ENCODE measurements around the gene STMN3.

The STMN3 gene

DNA sequence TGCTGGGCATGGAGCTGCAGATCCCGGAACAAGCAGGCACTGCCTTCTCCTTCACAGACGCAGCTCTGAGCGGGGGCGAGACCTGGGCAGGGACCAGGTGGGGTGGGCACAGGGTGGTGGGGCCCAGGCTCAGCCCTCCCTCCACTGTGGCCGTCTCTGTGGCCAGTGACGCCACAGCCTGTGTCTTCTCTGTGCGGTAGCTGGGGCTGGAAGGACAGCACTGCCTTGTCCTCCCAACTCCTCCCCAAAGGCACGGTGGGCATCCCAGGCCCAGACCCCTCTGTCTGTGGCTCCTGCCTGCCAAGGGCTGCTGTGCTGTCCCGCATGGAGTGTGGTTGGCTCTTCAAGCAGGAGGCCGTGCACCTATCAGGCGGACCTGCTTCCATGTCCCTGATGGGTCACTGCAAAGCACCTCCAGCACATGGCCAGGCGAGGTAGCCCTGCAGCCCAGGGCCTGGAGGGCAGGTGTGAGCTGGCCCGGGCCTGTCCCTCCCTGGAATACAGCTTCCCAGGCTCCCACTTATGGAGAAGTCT, 28.5 kb upstream of the STMN3 start:
- TF ChIP-seq, protein P1, sequence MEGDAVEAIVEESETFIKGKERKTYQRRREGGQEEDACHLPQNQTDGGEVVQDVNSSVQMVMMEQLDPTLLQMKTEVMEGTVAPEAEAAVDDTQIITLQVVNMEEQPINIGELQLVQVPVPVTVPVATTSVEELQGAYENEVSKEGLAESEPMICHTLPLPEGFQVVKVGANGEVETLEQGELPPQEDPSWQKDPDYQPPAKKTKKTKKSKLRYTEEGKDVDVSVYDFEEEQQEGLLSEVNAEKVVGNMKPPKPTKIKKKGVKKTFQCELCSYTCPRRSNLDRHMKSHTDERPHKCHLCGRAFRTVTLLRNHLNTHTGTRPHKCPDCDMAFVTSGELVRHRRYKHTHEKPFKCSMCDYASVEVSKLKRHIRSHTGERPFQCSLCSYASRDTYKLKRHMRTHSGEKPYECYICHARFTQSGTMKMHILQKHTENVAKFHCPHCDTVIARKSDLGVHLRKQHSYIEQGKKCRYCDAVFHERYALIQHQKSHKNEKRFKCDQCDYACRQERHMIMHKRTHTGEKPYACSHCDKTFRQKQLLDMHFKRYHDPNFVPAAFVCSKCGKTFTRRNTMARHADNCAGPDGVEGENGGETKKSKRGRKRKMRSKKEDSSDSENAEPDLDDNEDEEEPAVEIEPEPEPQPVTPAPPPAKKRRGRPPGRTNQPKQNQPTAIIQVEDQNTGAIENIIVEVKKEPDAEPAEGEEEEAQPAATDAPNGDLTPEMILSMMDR (IDR thresholded peaks at IDR 0.05; ENCODE audit: borderline replicate concordance, control extremely low read depth, extremely low read depth, insufficient read depth, missing control alignments): no peak
- DNase-seq (ENCODE audit: low spot score): no peak
- in situ Hi-C loops (cut with MboI; ENCODE audit: low sequenced_read_pairs, unreplicated experiment): no loop called here

DNA sequence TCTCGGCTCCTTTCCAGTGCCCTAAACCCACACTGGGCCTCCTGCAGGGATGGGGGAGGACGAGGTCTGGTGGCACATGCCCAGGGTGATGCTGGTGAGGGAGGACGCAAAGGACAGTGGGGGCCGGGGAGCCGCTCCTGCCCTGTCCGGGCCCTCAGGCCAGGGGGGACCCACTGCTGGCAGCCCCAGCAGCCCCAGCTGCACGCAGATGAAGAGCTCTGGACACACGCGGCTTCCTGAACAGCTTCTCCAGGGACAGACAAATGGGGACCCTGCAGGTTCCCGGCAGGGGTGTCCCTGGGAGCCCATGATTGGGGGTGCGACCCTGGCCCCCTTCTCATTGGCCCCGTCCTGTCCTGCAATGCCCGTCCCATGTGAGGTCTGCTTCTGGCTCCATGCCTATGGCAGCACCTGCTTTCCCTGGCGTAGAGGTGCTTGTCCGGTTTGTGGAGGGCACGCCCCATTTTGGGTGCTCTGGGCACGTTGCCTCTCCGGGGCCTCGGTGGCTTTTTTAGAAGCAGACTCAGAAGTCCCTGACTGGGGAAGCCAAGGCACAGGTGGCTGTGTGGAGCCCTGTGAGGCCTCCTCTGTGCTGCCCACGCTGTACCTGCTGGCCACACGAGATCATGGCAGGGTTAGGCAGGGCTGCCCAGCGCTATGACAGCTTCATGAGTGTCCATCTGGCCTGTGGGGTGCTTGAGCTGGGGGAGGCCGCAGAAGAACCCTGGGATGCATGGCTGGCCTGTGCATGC, 27.8 kb upstream of the STMN3 start:
- in situ Hi-C loops (cut with MboI; ENCODE audit: low sequenced_read_pairs, unreplicated experiment): no loop called here
- DNase-seq (ENCODE audit: low spot score): no peak
- TF ChIP-seq, protein P1 (IDR thresholded peaks at IDR 0.05; ENCODE audit: borderline replicate concordance, control extremely low read depth, extremely low read depth, insufficient read depth, missing control alignments): no peak

DNA sequence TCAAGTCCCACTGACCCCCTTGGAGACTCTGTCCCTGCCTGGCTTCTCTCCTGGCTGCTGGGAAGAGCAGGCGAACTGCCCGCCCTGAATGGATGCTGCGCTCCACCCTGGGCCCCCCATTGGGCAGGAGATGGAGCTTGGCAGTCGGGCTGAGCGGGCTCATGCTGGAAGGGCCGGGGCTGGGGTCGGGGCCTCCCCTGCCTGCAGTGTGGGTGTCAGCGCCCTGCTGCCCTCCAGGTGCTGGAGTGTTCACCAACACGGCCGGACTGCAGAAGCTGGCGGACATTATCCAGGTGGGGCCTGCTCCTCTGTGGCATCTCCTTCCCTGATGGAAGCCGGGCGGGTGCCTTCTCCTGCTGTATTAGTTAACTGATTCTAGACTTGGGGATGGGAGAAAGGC, 27.2 kb upstream of the STMN3 start:
- no peak for DNase-seq (ENCODE audit: low spot score)
- in situ Hi-C loops (cut with MboI; ENCODE audit: low sequenced_read_pairs, unreplicated experiment): no loop called here
- TF ChIP-seq, protein P1 (IDR thresholded peaks at IDR 0.05; ENCODE audit: borderline replicate concordance, control extremely low read depth, extremely low read depth, insufficient read depth, missing control alignments): no peak

DNA sequence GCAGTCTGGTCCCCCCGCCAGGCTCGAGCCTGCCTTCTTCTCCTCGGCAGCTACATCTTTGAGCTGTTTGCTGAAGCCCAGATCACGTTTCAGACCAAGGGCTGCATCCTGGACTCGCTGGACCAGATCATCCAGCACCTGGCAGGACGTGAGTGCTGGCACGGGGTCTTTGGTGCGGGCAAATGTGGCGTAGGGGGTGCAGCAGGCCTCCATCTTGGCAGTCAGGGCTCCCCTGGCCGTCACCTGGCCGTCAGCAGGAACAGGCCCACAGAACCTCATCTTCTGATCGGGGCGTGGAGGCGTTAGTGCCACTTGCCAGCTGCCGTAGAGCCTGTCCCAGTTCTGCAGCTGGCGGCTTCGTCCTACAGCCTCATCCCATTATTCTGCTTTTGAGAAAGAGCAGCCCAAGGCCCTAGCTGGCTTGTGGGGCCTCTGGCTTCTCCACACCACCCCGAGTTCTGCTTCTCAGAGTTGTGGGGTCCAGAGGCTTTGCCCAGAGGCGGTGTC, 26.6 kb upstream of the STMN3 start:
- no peak for DNase-seq (ENCODE audit: low spot score)
- in situ Hi-C loops (cut with MboI; ENCODE audit: low sequenced_read_pairs, unreplicated experiment): no loop called here
- TF ChIP-seq, protein P1 (IDR thresholded peaks at IDR 0.05; ENCODE audit: borderline replicate concordance, control extremely low read depth, extremely low read depth, insufficient read depth, missing control alignments): no peak

DNA sequence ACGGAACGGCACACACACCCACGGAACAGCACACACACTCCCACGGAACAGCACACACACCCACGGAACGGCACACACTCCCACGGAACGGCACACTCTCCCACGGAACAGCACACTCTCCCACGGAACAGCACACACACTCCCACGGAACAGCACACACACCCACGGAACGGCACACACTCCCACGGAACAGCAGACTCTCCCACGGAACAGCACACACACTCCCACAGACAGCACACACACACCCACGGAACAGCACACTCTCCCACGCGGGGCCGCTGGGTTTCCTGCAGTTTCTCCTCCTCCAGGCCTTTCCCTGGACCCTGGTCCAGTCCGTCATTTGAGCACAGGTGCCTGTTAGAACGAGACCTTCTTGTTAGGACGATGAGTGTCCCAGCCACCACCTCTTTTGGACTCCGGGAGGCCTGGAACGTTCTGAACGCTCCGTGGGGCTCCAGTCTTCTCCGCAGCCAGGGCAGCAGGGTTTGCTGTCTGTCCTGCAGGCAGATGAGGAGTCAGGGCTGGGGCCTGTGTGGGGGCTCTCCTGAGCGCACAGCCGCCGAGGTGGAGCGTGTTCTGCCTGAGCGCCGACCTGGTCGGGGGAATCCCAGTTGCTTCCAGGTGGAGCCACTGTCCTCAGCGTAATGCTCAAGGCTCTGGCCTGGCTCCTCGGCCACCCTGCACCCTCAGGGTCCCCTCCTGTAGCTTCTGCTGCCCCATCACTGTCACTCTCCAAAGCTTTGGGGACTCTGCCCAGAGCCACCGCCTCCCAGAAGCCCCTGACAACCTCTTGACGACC, 25.6 kb upstream of the STMN3 start:
- no peak for DNase-seq (ENCODE audit: low spot score)
- TF ChIP-seq, protein P1 (IDR thresholded peaks at IDR 0.05; ENCODE audit: borderline replicate concordance, control extremely low read depth, extremely low read depth, insufficient read depth, missing control alignments): no peak
- in situ Hi-C loops (cut with MboI; ENCODE audit: low sequenced_read_pairs, unreplicated experiment): no loop called here

DNA sequence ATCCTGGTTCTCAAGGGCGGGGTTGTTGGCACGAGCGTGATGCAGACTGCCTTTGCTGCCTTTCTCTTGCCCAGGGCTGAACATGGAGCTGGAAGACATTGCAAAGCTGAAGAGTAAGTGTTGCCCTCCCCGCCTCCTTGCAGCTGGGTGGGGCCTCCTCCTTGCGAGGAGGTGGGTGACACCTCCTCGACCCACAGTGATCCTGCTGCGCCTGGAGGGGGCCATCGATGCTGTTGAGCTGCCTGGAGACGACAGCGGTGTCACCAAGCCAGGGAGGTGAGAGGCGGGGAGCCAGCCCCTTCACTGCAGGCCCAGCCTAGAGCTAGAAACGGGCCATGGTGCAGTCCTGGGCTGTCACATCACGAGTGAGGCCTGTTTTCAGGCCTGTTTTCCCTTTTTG, 24.8 kb upstream of the STMN3 start:
- TF ChIP-seq, protein P1 (IDR thresholded peaks at IDR 0.05; ENCODE audit: borderline replicate concordance, control extremely low read depth, extremely low read depth, insufficient read depth, missing control alignments): no peak

More for the DNA sequence above, 24.8 kb upstream of the STMN3 start:
- no peak for DNase-seq (ENCODE audit: low spot score)
- in situ Hi-C loops (cut with MboI; ENCODE audit: low sequenced_read_pairs, unreplicated experiment): no loop called here

Data from GM13976 (cell line).